ENCODE results near the gene ADPRHL1. TPM values are rescaled to one million over a fixed set of nuclear protein-coding genes. Genes with fewer than 3 reads are reported as not detected.
A peak's percentile ranks its signal among the peaks of the same experiment; 100 is the strongest.

ADPRHL1 gene
- total RNA-seq, 2 donors from 2014 or later: 1.6 to 2.9 TPM

GRCh38 chr13:113351514-113352026, 101.7 kb downstream of the ADPRHL1 start:
- peaks cover 53% of the 10 kb centered on the region for H3K36me3 Mint-ChIP-seq (ENCODE audit: low read depth)

GRCh38 chr13:113350938-113351335, 102.4 kb downstream of the ADPRHL1 start:
- Histone ChIP-seq H3K36me3 (ENCODE audit: control insufficient read depth, insufficient read depth, low read length) (peaks cover 21% of the 10 kb centered on the region), H3K4me1 (ENCODE audit: control insufficient read depth, insufficient read depth, low read length) (no peaks in the 10 kb centered on the region), H3K4me3 (ENCODE audit: low read length) (no peak overlapping the region), H3K9me3 (ENCODE audit: control insufficient read depth, low read length) (no peaks in the 10 kb centered on the region), H3K27me3 (ENCODE audit: control insufficient read depth, insufficient read depth, low read length, poor library complexity, severe bottlenecking) (no peaks in the 10 kb centered on the region), H3K27ac (ENCODE audit: low read depth, low read length) (no peak overlapping the region), H3K9ac (ENCODE audit: extremely low read depth, low read length, poor library complexity, severe bottlenecking) (no peak overlapping the region)
- H3K9me3 Mint-ChIP-seq: peaks cover 3% of the 10 kb centered on the region
- H3K4me3 Mint-ChIP-seq: no peak overlapping the region
- 96% methylated on average over 18 to 20 of the region's 20 CpGs for WGBS, 2 experiments (ENCODE audit: insufficient coverage in 1 of 2, insufficient read length in 1 of 2)
- H3K4me1 Mint-ChIP-seq: no peaks in the 10 kb centered on the region
- DNase-seq: no peak
- TF ChIP-seq CTCF (conservative IDR thresholded peaks at IDR 0.05): no peak
- H3K36me3 Mint-ChIP-seq (ENCODE audit: low read depth): peaks cover 53% of the 10 kb centered on the region
- H3K27me3 Mint-ChIP-seq (ENCODE audit: insufficient read depth): no peaks in the 10 kb centered on the region
- H3K27ac Mint-ChIP-seq: no peak overlapping the region

More at GRCh38 chr13:113351514-113352026, 101.7 kb downstream of the ADPRHL1 start:
- no peak overlapping the region for H3K27ac ChIP-seq (ENCODE audit: low read depth, low read length)
- DNase-seq: no peak
- Mint-ChIP-seq H3K9me3 (peaks cover 3% of the 10 kb centered on the region), H3K4me3 (no peak overlapping the region), H3K27me3 (ENCODE audit: insufficient read depth) (no peaks in the 10 kb centered on the region), H3K4me1 (no peaks in the 10 kb centered on the region), H3K27ac (no peak overlapping the region)
- no peak for TF ChIP-seq CTCF (conservative IDR thresholded peaks at IDR 0.05)
- no peaks in the 10 kb centered on the region for H3K27me3 ChIP-seq (ENCODE audit: control insufficient read depth, insufficient read depth, low read length, poor library complexity, severe bottlenecking)
- H3K9ac ChIP-seq (ENCODE audit: extremely low read depth, low read length, poor library complexity, severe bottlenecking): no peak overlapping the region
- WGBS, 2 experiments (ENCODE audit: insufficient coverage in 1 of 2, insufficient read length in 1 of 2): 94 to 97% methylated on average over 15 to 17 of the region's 17 CpGs
- H3K36me3 ChIP-seq (ENCODE audit: control insufficient read depth, insufficient read depth, low read length): peaks cover 21% of the 10 kb centered on the region
- H3K4me1 ChIP-seq (ENCODE audit: control insufficient read depth, insufficient read depth, low read length): no peaks in the 10 kb centered on the region
- no peaks in the 10 kb centered on the region for H3K9me3 ChIP-seq (ENCODE audit: control insufficient read depth, low read length)
- H3K4me3 ChIP-seq (ENCODE audit: low read length): no peak overlapping the region

GRCh38 chr13:113350065-113350937, 103.0 kb downstream of the ADPRHL1 start:
- DNase-seq: peak; percentile 81
- H3K27me3 Mint-ChIP-seq (ENCODE audit: insufficient read depth): no peaks in the 10 kb centered on the region
- peaks cover 8% of the 10 kb centered on the region for H3K9me3 Mint-ChIP-seq
- H3K27me3 ChIP-seq (ENCODE audit: control insufficient read depth, insufficient read depth, low read length, poor library complexity, severe bottlenecking): no peaks in the 10 kb centered on the region
- H3K27ac Mint-ChIP-seq: peak overlapping the region; percentile 66
- no peak overlapping the region for H3K4me3 Mint-ChIP-seq
- TF ChIP-seq CTCF (conservative IDR thresholded peaks at IDR 0.05): peak; percentile 54
- H3K36me3 Mint-ChIP-seq (ENCODE audit: low read depth): peaks cover 52% of the 10 kb centered on the region
- H3K4me3 ChIP-seq (ENCODE audit: low read length): no peak overlapping the region
- WGBS, 2 experiments (ENCODE audit: insufficient coverage in 1 of 2, insufficient read length in 1 of 2): 87 to 92% methylated on average over 23 to 32 of the region's 32 CpGs
- no peaks in the 10 kb centered on the region for H3K9me3 ChIP-seq (ENCODE audit: control insufficient read depth, low read length)
- H3K4me1 Mint-ChIP-seq: no peaks in the 10 kb centered on the region
- no peak overlapping the region for H3K9ac ChIP-seq (ENCODE audit: extremely low read depth, low read length, poor library complexity, severe bottlenecking)
- no peaks in the 10 kb centered on the region for H3K4me1 ChIP-seq (ENCODE audit: control insufficient read depth, insufficient read depth, low read length)
- no peak overlapping the region for H3K27ac ChIP-seq (ENCODE audit: low read depth, low read length)
- H3K36me3 ChIP-seq (ENCODE audit: control insufficient read depth, insufficient read depth, low read length): peaks cover 21% of the 10 kb centered on the region

Other genes with a start within 250 kb of the ADPRHL1 start
- gene PCID2, start 244.8 kb downstream of the ADPRHL1 start, total RNA-seq: 10 to 100 TPM; 70.5 to 71.7 TPM
- gene CUL4A, start 243.9 kb downstream of the ADPRHL1 start, total RNA-seq: 10 to 100 TPM; 92.9 to 99.4 TPM
- 100 to 1,000 TPM; 153 to 160 TPM for gene LAMP1, start 156.2 kb downstream of the ADPRHL1 start, total RNA-seq
- 10 to 100 TPM; 31.4 to 35.1 TPM for gene GRTP1, start 89.4 kb downstream of the ADPRHL1 start, total RNA-seq
- 10 to 100 TPM; 35.8 to 44.7 TPM for gene DCUN1D2, start 37.2 kb upstream of the ADPRHL1 start, total RNA-seq
- 10 to 100 TPM; 74.8 to 76.1 TPM for gene TFDP1, start 131.3 kb upstream of the ADPRHL1 start, total RNA-seq
- gene ATP4B, start 204.7 kb upstream of the ADPRHL1 start, total RNA-seq: not detected
- gene GRK1, start 213.7 kb upstream of the ADPRHL1 start, total RNA-seq: 1 to 10 TPM; 1.7 to 2.5 TPM